HG02798 (cell line): ENCODE results near the gene CPNE2.
A peak's percentile ranks its signal among the peaks of the same experiment; 100 is the strongest.

Experiments
- ATAC-seq: cut with Tn5 transposase; IDR thresholded peaks from one replicate; pipeline ENCODE4 v1.9.1; 2021; ENCODE audit warnings: mild to moderate bottlenecking; ENCODE audit not compliant: unreplicated experiment, poor library complexity

The CPNE2 gene

DNA sequence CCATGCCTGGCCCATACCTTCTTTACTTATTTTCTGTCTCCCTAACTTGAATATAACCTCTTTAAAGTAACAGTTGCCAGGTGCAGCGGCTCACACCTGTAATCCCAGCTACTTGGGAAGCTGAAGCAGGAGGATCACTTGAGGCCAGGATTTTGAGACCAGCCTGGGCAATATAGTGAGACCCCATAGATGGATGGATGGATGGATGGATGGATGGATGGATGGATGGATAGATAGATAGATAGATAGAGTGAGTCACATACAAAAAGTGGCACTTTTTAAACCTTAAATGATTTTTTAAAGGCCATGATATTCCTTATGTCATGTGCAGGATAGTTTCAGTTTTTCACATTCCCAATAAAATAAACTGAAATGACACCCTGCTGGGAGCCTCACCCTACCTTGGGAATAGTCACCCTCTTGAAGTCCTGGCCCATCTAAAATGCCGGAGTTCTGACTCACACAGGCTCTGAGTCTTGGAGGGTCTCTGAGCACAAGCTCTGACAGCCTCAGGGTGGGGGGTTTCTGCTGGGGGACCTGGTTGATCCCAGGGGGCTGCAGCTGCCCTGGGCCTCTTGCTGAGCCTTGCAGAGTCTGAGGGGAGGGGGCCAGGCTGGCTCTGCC lies 26.2 kb downstream of the CPNE2 start:
- no peak for ATAC-seq

DNA sequence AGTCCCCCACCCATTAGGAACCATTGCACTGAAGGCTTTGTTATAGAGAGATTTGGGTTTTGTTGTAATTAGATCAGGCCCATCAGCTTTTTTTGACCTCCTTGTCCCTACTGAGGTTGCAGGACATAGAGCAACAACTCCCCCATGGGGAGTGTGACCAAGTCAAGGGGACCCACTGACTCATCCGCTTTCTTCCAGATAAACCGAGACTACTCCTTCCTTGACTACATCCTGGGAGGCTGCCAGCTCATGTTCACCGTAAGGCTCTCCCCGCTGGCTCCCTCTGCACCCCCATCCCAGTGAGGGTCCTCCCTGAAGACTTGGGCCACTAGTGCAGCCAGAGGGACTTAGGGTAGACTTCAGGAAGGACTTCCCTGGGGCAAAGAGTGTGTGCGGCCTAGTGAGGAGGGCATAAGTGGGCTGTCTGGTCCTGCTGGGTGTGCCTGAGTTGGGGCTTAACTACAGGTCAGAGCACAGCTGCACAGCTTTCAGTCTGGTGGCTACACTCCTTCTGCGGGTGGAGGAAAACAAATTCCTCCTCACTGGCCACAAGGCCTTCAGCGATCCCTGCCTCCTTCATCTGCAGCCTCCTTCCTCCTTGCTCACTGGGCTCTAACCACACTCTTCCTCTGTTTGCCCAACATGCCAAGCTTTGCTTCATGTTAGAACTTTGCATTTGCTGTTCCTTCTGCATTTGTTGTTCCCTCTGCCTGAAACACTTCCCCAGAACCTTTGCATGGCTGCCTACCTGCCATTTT lies 31.0 kb downstream of the CPNE2 start:
- no peak for ATAC-seq

DNA sequence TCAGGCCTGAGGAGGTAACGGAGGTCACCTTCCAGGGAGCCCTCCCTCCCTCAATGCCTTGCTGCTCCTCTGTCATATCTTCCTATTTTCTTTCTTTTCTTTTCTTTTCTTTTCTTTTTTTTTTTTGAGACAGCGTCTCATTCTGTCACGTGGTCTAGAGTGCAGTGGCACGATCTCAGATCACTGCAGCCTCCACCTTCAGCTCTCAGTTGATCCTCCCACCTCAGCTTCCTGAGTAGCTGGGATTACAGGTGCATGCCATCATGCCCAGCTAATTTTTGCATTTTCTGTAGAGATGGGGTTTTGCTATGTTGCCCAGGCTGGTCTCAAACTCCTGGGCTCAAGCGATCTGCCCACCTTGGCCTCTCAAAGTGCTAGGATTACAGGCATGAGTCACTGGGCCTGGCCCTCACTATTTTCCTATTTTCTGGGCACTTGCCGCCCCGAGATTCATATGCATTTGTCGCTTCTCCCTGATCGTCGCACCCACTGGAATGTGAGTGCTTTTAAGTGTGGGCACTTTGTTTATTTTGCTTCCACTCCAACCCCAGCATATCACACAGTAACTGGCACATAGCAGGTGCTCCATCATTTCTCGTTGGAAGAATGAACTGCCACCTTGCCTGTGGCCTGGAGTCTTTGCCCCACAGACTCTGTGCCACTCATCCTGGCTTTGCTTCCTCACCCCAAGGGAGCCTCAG lies 31.7 kb downstream of the CPNE2 start:
- no peak for ATAC-seq

DNA sequence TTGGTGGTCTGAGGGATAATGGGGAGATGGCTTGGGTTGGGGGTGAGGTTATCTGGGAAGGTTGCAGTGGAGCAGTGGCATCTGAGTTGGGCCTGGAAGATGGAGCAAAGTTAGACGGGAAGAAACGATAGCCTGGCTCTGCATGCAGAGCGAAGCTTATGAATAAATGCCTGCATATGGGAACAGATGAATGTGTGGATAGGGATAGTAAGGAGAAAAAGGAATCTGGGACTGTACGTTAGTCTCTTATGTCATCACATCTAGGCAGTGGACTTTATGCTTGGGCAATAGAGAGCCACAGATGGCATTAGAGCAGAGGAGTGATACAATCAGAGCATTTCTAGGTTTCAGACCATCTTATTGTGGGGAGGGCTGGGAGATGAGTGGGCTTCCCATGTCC lies 33.0 kb downstream of the CPNE2 start:
- no peak for ATAC-seq

DNA sequence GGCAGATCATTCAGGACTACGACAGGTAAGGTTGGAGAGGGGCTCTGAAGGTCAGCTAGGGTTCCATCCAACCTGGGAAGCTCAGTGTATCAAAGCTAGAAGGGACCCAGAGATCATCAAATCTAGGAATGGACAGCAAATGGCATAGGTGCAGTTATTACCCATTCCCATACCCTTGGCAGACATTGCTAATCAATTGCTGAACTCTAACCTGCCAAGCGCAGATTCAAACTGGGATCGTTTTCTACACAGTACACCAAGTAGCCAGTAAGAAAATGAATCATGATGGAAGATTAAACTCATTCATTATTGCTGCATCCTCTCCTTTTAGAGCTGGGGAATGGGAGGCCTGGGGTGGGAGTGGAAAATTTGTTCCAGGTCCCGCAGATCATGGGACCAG lies 33.6 kb downstream of the CPNE2 start:
- no peak for ATAC-seq

DNA sequence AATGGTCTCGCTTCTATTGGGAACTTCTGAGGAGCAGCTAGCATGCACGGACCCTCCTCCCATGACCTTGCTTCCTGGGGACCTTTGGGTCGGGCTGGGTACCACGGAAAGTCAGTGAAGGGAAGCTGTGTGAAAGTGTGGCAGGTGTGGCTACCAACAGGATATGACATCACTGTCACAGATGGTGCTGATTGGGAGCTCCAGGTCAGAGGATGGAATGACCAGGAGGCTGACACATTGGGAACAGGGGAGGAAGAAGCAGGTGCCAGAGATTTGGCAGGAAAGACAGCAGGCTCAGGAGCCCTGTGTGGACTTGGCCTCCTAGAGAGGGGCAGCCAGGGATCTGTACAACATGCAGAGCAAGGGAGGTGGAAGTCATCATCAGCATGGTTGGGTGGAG lies 34.0 kb downstream of the CPNE2 start:
- no peak for ATAC-seq

DNA sequence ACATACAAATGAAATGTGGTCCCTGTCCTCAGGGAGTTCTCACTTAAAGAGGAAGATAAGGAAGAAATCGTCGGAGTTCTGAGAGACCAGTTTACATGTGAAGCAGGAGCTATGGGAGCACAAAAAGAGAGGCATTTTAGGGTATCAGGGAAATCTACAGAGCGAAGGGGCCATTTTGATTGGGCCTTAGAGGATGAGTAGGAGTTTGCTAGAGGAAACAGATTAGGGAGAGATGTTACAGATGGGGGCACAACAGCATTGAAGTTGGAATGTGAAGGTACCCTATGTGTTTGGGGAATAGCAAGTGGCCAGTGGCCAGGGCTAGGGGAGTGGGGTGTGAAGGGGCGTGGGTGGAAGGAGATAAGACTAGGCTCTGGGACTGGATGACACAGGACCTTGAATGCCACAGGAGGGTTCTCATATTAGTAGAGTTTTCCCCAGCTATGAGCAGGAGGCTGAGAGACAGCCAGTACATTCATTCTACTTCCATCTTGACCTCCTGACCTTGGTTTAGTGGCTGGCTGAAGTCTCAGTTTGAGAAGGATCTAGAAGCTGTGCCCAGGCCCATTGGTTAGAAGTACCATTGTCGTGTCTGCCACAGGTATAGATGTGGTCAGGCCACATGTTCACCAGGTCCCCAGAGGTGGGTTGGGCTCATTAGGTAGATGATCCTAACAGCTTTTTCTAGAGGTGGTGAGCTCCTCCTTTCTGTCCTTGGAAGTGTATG lies 34.8 kb downstream of the CPNE2 start:
- peak; percentile 54 for ATAC-seq

DNA sequence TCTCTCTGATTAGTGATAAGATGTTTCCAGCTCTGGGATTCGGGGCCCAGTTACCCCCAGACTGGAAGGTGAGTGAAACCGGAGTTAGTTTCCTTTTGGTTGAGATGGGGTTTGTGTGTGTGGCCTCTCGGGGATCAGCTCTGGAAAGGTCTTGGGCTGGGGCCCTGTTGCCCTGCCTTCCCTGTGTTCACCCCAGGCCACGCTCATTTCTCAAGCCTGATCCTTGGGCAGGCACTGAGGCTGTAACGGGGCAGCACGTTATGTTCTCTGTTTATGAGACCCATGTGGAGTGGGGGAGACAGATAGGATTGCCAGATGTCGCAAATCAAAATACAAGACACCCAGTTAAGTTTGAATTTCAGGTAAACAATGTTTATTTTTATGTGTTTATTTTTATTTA lies 35.5 kb downstream of the CPNE2 start:
- ATAC-seq, result peak; percentile 11

DNA sequence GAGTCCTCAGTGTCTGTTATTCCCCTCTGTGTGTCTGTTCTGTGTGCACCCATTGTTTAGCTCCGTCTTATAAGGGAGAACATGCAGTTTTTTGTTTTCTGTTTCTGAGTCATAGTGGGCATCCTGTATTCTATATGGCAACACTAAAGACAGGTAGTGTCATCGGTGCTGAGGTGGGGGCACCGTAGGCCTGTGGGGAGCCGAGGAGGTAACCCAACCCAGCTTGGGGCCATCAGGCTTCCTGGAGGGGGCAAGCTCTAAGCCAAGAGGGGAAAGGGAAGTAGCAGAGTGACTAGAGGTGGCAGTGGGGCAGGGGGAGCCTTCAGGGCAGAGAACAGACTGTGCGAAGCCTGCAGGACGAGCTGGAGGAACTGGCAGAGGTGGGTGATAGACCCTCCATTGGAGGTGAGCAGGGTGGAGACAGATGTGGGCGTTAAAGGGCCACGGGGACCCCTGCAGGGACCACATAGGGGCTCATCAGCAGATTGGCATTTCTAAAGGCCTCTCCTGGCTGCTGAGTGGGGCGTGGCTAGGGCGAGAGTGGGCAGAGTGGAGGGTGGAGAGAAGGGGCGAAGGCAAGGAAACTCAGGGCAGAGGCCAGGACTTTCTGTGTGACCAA lies 36.5 kb downstream of the CPNE2 start:
- no peak for ATAC-seq

DNA sequence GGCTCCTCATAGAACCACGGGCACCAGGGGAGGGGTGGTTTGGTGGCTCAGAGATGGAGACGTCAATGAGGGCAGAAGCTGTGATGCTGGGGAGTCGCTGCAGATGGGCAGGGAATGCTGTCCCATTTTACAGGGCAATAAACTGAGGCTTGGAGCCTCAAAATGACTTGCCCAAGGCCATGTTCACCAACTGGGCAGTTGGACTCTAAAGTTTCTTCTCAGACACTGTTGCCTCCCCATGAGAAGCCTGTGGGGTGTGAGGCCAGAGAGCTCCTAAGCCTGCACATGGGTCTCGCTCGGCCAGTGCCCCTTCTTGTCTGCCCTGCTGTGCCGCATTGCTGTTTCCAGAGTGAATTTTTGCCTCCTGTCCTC lies 38.6 kb downstream of the CPNE2 start:
- no peak for ATAC-seq

DNA sequence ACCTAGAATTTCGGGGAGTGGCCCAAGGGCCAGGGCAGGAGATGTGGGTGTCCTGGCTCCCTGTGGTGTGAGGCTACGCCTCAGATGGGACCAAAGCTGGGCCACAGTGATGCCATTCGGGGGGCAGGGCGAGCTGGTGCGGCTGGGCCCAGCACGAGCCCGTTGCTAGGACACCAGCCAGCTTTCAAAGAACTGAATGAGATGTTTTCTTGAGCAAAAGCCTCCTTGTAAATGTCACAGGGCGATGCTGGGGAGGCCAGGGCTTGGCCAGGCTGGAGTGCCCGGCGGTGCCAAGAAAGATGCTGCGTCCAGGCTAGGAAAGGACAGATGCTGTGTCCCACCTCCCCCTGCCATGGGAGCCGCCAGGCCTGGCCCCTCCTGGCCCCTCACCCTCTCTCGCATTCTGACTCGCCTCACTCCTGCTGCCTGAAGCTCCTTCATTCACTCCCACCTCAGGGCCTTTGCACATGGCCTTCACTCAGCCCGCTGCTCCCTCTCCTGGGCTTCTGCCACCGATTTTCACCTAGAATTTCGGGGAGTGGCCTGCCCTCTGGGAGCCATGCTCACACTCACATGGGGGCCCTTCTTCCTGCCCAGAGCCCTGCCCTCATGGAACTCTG lies 39.1 kb downstream of the CPNE2 start:
- ATAC-seq, result no peak

DNA sequence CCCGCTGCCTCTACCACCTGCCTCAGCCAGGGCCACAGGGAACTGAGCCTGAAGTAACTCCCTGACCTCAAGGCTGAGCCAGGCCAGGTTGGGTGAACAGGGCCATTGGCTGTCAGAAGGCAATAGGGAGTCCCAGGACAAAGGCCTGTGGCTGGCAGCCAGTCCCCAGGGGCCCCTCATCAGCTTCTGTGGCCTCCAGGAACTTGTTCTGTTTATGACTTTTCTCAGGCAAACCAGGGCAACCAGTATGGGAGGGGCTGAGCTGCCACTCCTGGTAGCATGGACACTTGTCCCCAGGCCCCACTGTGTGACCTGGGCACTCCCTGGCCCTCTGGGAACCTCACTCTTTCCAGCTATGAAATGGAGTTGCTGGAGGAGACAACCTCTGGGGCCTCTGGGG lies 40.1 kb downstream of the CPNE2 start:
- ATAC-seq, result no peak

DNA sequence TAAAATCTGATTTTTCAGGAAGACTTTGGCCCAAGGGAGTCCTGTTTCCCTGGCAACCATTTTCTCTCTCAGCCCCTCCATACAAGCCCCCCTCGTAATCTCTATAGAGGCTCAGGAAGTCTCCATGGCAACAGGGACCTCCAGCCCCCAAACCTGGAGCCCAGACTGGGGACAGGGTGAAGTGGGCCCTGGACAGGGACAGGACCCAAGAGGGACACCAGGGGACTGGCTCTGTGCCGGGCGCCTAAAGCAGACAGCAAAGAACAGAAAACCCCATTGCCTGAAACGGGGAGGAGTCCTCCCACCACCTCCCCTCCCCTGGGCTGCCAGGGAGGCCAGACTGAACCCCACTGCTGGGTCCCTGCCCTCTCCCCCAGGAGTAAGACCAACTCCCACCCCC lies 40.6 kb downstream of the CPNE2 start:
- no peak for ATAC-seq

DNA sequence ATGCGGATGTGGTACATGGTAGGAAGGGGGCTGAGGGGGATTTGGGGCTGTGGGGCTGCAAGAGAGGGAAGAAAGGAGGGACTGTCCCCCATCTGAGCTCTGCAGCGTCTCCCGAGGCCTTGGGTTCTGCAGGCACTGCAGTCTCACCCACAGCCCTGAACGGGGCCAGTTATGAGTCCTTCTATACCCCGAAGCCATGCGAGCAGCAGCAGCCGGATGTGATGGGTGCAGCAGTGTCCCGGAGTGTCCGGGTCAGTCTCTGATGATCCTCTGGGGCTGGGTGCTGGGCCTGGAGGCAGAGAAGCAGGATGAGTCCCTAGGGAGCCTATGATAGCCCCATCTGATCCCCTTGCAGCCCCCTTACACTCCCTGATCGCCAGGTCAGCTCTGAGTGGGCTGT lies 41.5 kb downstream of the CPNE2 start:
- ATAC-seq, result no peak

DNA sequence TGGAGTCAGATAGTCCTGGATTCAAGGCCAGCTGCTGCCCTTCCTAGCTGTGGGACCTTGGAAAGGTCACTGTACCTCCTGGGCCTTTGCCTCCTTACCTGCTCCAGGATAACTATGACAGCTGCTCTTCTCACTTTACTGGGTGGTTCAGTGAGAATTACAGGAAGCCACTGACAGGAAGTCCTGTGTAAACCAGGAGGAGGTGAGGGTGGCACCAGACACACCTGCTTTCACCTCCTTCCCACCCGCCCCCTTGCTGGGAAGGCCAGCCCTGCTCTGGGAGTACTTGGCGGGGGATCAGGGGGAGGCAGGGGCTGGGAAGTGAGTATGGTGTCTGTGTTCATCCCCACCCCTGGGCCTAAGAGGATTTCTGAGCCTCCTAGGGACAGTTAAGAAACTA lies 42.6 kb downstream of the CPNE2 start:
- ATAC-seq, result no peak

DNA sequence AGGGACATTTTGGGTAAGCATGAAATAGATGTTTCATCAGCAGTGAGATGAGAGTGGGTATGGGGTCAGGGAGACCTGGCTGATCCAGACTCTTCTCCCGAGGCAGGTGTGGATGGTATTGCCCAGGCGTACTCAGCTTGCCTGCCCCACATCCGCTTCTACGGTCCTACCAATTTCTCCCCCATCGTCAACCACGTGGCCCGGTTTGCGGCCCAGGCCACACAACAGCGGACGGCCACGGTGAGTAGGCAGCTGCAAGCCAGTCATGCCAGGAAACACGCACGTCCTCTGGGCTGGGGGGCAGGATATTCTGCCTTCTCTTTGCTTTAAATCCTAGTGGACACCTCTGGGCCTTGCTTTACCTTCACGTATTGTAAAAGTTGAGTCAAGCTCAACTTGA lies 44.7 kb downstream of the CPNE2 start:
- ATAC-seq, result no peak

DNA sequence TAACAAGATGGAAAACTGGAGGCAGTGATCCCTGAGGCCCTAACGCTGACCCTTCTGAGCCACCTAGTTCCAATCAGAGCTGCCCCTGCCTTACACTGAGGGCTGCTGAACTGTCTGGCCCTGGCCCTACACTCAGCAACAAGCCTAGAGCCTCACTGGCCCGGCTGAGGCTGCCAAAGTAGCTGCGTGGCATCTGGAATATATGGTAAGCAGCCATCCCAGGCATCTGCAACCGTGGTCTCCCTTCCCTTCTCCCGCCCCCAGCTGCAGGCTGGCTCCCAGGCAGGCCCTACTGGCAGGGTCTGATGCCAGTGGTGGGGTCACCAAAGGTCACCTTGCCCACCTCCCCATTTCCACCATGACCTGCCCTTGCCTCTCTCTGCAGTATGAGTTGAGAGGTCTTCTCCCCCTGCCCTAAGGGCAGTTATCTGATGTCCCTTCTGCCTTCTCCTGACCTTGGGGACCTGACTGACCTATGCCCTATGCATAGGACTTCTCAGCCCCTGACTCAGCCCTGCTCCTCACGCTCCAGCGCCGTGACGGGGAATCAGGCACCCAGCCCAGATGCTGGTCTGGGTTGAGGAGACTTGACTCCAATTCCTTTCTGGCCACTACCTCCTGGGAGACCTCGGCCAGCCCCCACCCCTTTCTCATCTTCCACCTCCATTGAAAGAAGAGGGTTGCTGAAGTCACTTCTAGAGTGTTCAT lies 45.3 kb downstream of the CPNE2 start:
- no peak for ATAC-seq

DNA sequence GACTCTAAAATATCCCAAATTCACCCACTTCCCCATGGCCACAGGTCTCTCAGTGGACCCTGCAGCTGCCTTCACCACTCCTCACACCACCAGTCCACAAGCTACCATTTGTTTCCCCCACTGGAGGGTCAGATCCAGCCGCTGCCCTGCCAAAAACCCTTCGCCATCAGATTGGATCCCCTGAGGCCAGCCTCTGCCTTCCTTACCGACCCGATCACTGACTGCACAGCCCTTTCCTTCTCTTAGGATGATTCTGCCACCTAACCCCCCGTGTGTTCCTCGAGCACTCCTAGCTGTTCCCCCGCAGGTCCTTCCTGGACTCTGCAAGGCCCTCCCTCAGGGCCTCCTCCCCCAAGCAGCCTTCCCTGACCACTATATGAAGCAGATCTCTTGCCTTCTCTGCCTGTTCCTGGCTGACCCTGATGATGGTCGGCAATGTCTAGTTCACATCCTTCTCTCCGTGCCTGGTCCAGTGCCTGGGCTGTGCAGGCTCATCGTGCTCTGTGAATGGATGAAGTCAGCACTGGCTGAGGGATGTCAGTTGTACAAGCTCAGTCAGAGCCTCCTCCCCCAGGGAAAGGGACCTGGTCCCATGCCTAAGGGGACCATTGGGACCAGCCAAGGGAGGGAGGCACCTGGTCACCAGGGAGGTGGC lies 46.0 kb downstream of the CPNE2 start:
- no peak for ATAC-seq
